B cell (primary cell): ENCODE data around the gene SALL1. TPM values are rescaled to one million over a fixed set of nuclear protein-coding genes. Genes with fewer than 3 reads are reported as not detected.

Source experiments
- ATAC-seq: fragments of 200-7000 bp; cut with Tn5 transposase; one replicate; pipeline ENCODE4 v1.10.0; 2021; ENCODE audit warnings: low read depth, mild to moderate bottlenecking, moderate number of reproducible peaks, moderate library complexity
- CTCF ChIA-PET: fragments of 350-600 bp; sonication (Branson Sonifier 250); formaldehyde crosslinking; loops from one replicate; lab custom pipeline; 2021; ENCODE audit warnings: antibody characterized with exemption, inconsistent platforms; lab: Charles Lee
- POLR2A ChIA-PET: fragments of 350-600 bp; sonication (Branson Sonifier 250); formaldehyde crosslinking; loops from one replicate; lab custom pipeline; 2021; ENCODE audit warnings: antibody characterized with exemption; lab: Charles Lee
- DNase-seq: peaks from one replicate; pipeline ENCODE4 v3.0.0; 2013
- H2AFZ ChIP-seq: 2 replicates; pipeline ENCODE4 v1.6.1; 2012; ENCODE audit warnings: mild to moderate bottlenecking, low read depth, low read length; ENCODE audit not compliant: insufficient read depth, poor library complexity, severe bottlenecking
- H3K27ac ChIP-seq, 2 donors: 1 replicate in 1 of 2; 2 replicates in 1 of 2; pipeline ENCODE4 v1.5.1; 2012 to 2013; ENCODE audit warnings: low read length in 2 of 2, mild to moderate bottlenecking in 2 of 2, moderate library complexity in 1 of 2
- H3K27me3 ChIP-seq, 4 experiments: fragments of 200-600 bp in 1 of 4; sonication (generic) in 1 of 4; replicated peaks in 1 of 4; 1 replicate in 2 of 4; 2 replicates in 2 of 4; pipeline versions ENCODE4 v1.6.1 to v1.7.0; 2013 to 2016; ENCODE audit warnings: low read length in 3 of 4, mild to moderate bottlenecking in 2 of 4, mixed read lengths in 1 of 4, moderate library complexity in 1 of 4; ENCODE audit not compliant: insufficient read depth in 4 of 4, control insufficient read depth in 3 of 4; ENCODE audit errors: control extremely low read depth in 1 of 4
- H3K36me3 ChIP-seq, 2 experiments: replicated peaks in 1 of 2; 1 replicate in 1 of 2; 2 replicates in 1 of 2; pipeline versions ENCODE4 v1.6.1 to v1.7.1; 2013; ENCODE audit warnings: low read length in 1 of 2; ENCODE audit not compliant: insufficient read depth in 2 of 2, control insufficient read depth in 1 of 2; ENCODE audit errors: control extremely low read depth in 1 of 2, extremely low read depth in 1 of 2
- H3K4me1 ChIP-seq, 2 donors: fragments of 200-600 bp in 1 of 2; sonication (generic) in 1 of 2; 1 replicate in 1 of 2; 2 replicates in 1 of 2; pipeline versions ENCODE4 v1.5.1 to v1.6.1; 2013 to 2017; ENCODE audit warnings: low read length in 2 of 2; ENCODE audit not compliant: control insufficient read depth in 2 of 2, insufficient read depth in 2 of 2
- H3K4me2 ChIP-seq: replicated peaks from 2 replicates; pipeline ENCODE3; 2012; ENCODE audit warnings: mild to moderate bottlenecking, low read depth, low read length; ENCODE audit not compliant: poor library complexity, severe bottlenecking
- H3K4me3 ChIP-seq, 5 experiments: fragments of 200-600 bp in 1 of 5; sonication (generic) in 1 of 5; 1 replicate in 3 of 5; 2 replicates in 2 of 5; pipeline versions ENCODE4 v1.5.1 to v1.7.0; 2011 to 2016; ENCODE audit warnings: low read length in 4 of 5, mild to moderate bottlenecking in 4 of 5, low read depth in 2 of 5, control low read depth in 1 of 5, moderate library complexity in 1 of 5; ENCODE audit not compliant: insufficient read depth in 1 of 5; ENCODE audit errors: control extremely low read depth in 1 of 5, extremely low read depth in 1 of 5
- H3K79me2 ChIP-seq: fragments of 200-600 bp; sonication (generic); one replicate; pipeline ENCODE4 v1.6.0; 2016; ENCODE audit warnings: low read length; ENCODE audit not compliant: control insufficient read depth, insufficient read depth
- H3K9ac ChIP-seq: fragments of 200-600 bp; sonication (generic); 2 replicates; pipeline ENCODE4 v1.6.1; 2017; ENCODE audit warnings: mild to moderate bottlenecking, low read length, moderate library complexity
- H3K9me3 ChIP-seq, 3 donors: one replicate each; pipeline versions ENCODE4 v1.6.1 to v1.7.1; 2013; ENCODE audit warnings: low read length in 2 of 3; ENCODE audit not compliant: control insufficient read depth in 2 of 3, insufficient read depth in 1 of 3; ENCODE audit errors: control extremely low read depth in 1 of 3
- H4K20me1 ChIP-seq: 2 replicates; pipeline ENCODE4 v1.6.0; 2012; ENCODE audit warnings: mild to moderate bottlenecking, low read length; ENCODE audit not compliant: insufficient read depth, control insufficient read depth, poor library complexity, severe bottlenecking
- H3K27ac Mint-ChIP-seq: one replicate; pipeline ENCODE4 v1.8.0; 2021; ENCODE audit warnings: mixed read lengths
- H3K27me3 Mint-ChIP-seq: one replicate; pipeline ENCODE4 v1.8.0; 2021; ENCODE audit warnings: mixed read lengths
- H3K4me1 Mint-ChIP-seq: one replicate; pipeline ENCODE4 v1.8.0; 2021; ENCODE audit warnings: mixed read lengths
- H3K4me3 Mint-ChIP-seq: one replicate; pipeline ENCODE4 v1.8.0; 2021; ENCODE audit warnings: mixed read lengths
- H3K9me3 Mint-ChIP-seq: one replicate; pipeline ENCODE4 v1.8.0; 2022; ENCODE audit warnings: mixed read lengths; ENCODE audit not compliant: insufficient read depth
- CTCF ChIP-seq: fragments of 200-600 bp; IDR thresholded peaks from one replicate; pipeline ENCODE4 v1.8.0; 2022; ENCODE audit warnings: antibody characterized with exemption, mild to moderate bottlenecking
- EZH2 ChIP-seq: IDR thresholded peaks from 2 replicates; pipeline ENCODE4 v1.6.1; 2012; ENCODE audit warnings: borderline replicate concordance, low read depth, mild to moderate bottlenecking, moderate library complexity, low read length; ENCODE audit not compliant: insufficient read depth, poor library complexity, severe bottlenecking
- WGBS: methylation state at CpG from one replicate; pipeline ENCODE4 v1.1.5; 2013; ENCODE audit warnings: missing lambda C conversion rate; ENCODE audit not compliant: insufficient coverage; 5-methylcytosine and 5-hydroxymethylcytosine counted together
- intact Hi-C: fragments of 100-400 bp; cut with micrococcal nuclease; formaldehyde crosslinking; loops from one replicate; pipeline ENCODE4 v1.10.0; 2022
- polyA plus RNA-seq: library from polyadenylated mRNA; depleted of rRNA; stranded (reverse); fragments of >200 nt; gene quantifications from 2 replicates; pipeline ENCODE4 v1.2.3, GENCODE V29; 2012
- total RNA-seq, 2 donors: library from RNA; stranded (reverse); fragments of 120-200 nt in 1 of 2; gene quantifications; 1 replicate in 1 of 2; 2 replicates in 1 of 2; pipeline versions ENCODE4 v1.2.3 to v1.2.4, GENCODE V29; 2013 to 2022

The SALL1 gene
- total and polyA plus RNA-seq, 2 donors (not counting 1 experiment from before 2014, with no cell fraction given): not detected

GRCh38 chr16:51109173-51109572 is 41.9 kb downstream of the SALL1 start:
- Histone ChIP-seq H4K20me1 (no peaks in the 10 kb centered on the region), H2AFZ (no peak overlapping the region), H3K9ac (no peak overlapping the region), H3K27ac (no peak overlapping the region), H3K9me3 (peaks cover 0 to under 1% (median 0%) of the 10 kb centered on the region in 3 donors), H3K79me2 (no peaks in the 10 kb centered on the region), H3K4me1 (no peaks in the 10 kb centered on the region), H3K4me2 (no peak overlapping the region), H3K27me3 (peaks cover 0 to 14% (median under 1%) of the 10 kb centered on the region in 4 experiments), H3K4me3 (no peak overlapping the region), H3K36me3 (no peaks in the 10 kb centered on the region)
- 100% methylated on average over 1 of the region's 2 CpGs for WGBS
- no peak overlapping the region for H3K27ac Mint-ChIP-seq
- no peak overlapping the region for H3K4me3 Mint-ChIP-seq
- ATAC-seq (no peak), DNase-seq (no peak)
- ChIA-PET CTCF (no interaction called here), POLR2A (no interaction called here)
- H3K4me1 Mint-ChIP-seq: peaks cover 3% of the 10 kb centered on the region
- TF ChIP-seq EZH2: no peak
- TF ChIP-seq CTCF: no peak
- H3K27me3 Mint-ChIP-seq: peaks cover 27% of the 10 kb centered on the region
- no peaks in the 10 kb centered on the region for H3K9me3 Mint-ChIP-seq
- intact Hi-C loops: no loop called here

GRCh38 chr16:51107742-51108141 is 43.3 kb downstream of the SALL1 start:
- no CpG with 5 or more reads among the region's 2 CpGs for WGBS
- ATAC-seq: no peak
- no peaks in the 10 kb centered on the region for H3K4me1 Mint-ChIP-seq

More at GRCh38 chr16:51107742-51108141, 43.3 kb downstream of the SALL1 start:
- Mint-ChIP-seq H3K9me3 (no peaks in the 10 kb centered on the region), H3K4me3 (no peak overlapping the region), H3K27ac (no peak overlapping the region), H3K27me3 (peaks cover 22% of the 10 kb centered on the region)
- Histone ChIP-seq H3K79me2 (no peaks in the 10 kb centered on the region), H3K9ac (no peak overlapping the region), H4K20me1 (no peaks in the 10 kb centered on the region), H3K4me2 (no peak overlapping the region), H3K9me3 (no peaks in the 10 kb centered on the region), H3K27me3 (peaks cover 0 to 8% (median under 1%) of the 10 kb centered on the region in 4 experiments), H3K4me3 (no peak overlapping the region), H3K36me3 (no peaks in the 10 kb centered on the region), H3K27ac (no peak overlapping the region), H2AFZ (no peak overlapping the region), H3K4me1 (no peaks in the 10 kb centered on the region)
- ChIA-PET CTCF (no interaction called here), POLR2A (no interaction called here)
- DNase-seq: no peak
- intact Hi-C loops: no loop called here
- TF ChIP-seq CTCF: no peak
- no peak for TF ChIP-seq EZH2
